GM12873 (cell line): ENCODE results near the gene DRC7.

Experiments
- TF ChIP-seq, protein P1 (sequence below): IDR thresholded peaks from 2 replicates; pipeline ENCODE4 v1.5.1; 2012; ENCODE audit warnings: low read depth, mild to moderate bottlenecking, moderate library complexity, low read length, control low read depth; ENCODE audit not compliant: insufficient read depth; ENCODE audit errors: missing control alignments

Gene DRC7

DNA sequence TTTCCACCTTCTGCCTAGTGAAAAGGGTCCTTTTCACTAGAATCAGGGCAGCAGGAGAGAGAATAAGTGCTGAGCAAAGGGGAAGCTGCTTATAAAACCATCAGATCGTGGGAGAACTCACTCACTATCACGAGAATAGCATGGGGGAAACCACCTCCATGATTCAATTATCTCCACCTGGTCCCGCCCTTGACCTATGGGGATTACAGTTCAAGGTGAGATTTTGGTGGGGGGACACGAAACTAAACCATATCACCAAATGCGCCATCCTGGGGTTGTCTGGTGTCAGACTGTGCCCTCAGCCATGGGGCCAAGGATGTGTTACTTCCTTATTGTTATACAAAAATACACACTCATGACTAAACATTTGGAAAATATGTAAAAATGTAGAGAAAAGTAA lies 30.5 kb downstream of the DRC7 start:
- TF ChIP-seq, protein P1, sequence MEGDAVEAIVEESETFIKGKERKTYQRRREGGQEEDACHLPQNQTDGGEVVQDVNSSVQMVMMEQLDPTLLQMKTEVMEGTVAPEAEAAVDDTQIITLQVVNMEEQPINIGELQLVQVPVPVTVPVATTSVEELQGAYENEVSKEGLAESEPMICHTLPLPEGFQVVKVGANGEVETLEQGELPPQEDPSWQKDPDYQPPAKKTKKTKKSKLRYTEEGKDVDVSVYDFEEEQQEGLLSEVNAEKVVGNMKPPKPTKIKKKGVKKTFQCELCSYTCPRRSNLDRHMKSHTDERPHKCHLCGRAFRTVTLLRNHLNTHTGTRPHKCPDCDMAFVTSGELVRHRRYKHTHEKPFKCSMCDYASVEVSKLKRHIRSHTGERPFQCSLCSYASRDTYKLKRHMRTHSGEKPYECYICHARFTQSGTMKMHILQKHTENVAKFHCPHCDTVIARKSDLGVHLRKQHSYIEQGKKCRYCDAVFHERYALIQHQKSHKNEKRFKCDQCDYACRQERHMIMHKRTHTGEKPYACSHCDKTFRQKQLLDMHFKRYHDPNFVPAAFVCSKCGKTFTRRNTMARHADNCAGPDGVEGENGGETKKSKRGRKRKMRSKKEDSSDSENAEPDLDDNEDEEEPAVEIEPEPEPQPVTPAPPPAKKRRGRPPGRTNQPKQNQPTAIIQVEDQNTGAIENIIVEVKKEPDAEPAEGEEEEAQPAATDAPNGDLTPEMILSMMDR: no peak

DNA sequence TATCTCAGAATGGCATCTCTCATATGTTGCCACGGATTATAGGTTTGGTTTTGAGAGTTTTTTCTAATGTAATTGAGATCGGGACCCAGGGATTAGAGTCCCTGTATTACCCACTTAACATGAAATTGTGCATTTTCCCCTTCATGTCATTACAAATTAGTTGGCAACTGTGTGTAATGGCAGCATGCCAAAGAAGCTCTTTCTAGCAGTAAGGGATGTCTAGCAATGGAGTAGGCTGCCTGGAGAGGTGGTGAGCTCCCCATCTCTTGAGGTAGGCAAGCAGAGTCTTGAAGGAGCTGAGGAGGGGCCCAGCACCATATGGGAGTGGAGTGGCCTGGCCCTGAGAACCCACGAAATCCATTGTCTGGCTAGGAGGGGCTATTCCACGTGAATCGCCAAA lies 30.9 kb downstream of the DRC7 start:
- TF ChIP-seq, protein P1: no peak

DNA sequence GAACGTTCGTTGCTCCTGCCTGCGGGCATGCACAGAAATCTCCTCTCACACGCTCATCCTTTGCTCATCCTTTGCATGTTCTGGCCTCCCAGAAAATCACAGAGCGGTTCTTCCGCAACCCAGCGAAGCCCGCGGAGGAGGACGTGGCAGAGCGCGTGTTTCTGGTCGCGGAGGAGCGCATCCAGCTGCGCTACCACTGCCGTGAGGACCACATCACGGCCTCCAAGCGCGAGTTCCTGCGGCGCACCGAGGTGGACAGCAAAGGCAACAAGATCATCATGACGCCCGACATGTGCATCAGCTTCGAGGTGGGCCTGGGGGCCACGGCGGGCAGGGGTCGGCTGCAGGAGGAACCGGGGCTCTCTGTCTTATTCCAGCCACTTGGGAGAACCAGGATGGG lies 31.4 kb downstream of the DRC7 start:
- TF ChIP-seq, protein P1: no peak

DNA sequence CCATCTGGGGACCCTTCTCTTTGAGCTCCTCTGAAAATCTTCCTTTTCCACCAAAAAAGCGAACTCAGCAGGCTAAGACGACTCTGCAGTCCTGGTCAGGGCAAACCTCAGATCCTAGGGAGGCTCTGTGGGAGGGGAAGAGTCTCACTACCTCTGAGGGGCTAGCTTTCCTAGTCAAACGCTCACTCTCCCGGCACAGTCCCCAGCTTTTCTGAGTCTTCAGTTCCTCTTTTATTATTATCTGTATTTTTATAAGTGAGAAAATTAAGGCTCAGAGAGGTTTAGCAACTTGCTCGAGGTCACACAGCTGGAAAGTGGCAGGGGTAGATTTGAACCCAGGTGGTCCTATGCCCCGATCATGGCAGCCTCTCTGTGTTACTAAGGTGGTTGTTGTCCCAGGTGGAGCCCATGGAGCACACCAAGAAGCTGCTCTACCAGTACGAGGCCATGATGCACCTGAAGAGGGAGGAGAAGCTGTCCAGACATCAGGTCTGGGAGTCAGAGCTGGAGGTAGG lies 31.9 kb downstream of the DRC7 start:
- TF ChIP-seq, protein P1: no peak

DNA sequence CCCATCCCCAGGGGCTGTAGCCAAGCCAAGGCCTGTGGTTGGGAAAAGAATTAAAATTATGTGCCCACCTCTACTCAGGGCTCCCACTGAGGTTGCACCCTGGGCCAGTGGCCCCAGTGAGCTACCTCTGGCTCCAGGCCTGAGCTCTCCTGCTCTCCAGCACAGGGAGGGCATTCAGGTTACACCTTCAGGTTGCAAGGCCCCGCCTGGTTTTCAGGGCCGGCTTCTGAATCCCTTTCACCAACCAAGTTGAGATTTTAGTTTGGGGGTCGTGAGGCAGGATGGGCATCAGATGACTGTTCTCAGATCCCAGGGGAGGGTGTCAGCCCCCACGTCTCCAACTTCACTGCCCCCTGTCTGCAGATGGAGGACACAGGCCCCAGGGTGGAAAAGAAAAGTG lies 33.0 kb downstream of the DRC7 start:
- TF ChIP-seq, protein P1: no peak

DNA sequence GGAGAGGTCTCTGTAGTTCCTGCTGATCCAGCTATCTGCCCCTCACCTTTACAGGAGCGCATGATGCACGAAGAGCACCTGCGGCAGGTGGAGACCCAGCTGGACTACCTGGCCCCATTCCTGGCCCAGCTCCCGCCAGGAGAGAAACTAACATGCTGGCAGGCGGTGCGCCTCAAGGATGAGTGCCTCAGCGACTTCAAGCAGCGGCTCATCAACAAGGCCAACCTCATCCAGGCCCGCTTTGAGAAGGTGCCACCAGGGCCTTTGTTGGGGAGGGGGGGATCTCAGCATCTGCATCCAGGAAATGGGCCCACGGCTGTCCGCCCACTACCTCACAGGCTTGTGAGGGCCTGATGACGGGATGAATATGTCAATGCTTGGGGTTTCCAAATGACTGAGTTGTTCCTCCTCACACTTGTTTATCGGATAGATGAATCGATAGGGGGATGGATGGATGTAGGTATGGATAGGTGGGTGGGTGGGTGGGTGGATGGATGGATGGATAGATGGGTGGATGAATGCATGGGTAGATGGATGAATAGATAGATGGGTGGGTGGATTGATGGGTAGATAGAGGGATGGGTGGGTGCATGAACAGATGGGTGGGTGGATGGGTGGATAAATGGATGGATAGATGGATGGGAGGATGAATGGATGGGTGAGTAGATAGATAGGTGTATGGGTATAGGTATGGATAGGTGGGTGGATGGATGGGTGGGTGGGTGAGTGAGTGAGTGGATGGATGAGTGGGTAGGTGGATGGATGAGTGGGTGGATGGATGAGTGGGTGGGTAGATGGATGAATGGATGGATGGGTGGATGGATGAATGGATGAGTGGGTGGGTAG lies 34.0 kb downstream of the DRC7 start:
- TF ChIP-seq, protein P1: no peak

DNA sequence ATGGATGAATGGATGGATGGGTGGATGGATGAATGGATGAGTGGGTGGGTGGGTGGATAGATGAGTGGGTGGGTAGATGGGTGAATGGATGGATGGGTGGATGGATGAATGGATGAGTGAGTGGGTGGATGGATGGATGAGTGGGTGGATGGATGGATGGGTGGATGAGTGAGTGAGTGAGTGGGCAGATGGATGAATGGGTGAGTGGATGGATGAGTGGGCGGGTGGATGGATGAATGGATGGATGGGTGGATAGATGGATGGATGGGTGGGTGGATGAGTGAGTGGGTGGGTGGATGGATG lies 34.5 kb downstream of the DRC7 start:
- TF ChIP-seq, protein P1: no peak
